ENCODE results near the gene PTGER4. TPM values are rescaled to one million over a fixed set of nuclear protein-coding genes. Genes with fewer than 3 reads are reported as not detected.

Gene PTGER4
- total and polyA plus RNA-seq, 12 donors, result 2.0 to 20.3 (median 7.3) TPM

- peak overlapping the region in 9 of 10 donors; percentile 51 to 96 (median 92) for H3K27ac ChIP-seq
- intact Hi-C loops (cut with DNase I), result loop anchor here in 1 of 10 donors (2.0 to 5.0 kb wide), 2 partner anchors 55 to 476 kb away; no protein-coding TSS in a partner anchor
- H3K4me1 ChIP-seq, result peaks cover 0 to 52% (median 21%) of the 10 kb centered on the region in 9 donors
Measured at GRCh38 chr5:40678026-40678425, 1.7 kb upstream of the PTGER4 start.

DNA sequence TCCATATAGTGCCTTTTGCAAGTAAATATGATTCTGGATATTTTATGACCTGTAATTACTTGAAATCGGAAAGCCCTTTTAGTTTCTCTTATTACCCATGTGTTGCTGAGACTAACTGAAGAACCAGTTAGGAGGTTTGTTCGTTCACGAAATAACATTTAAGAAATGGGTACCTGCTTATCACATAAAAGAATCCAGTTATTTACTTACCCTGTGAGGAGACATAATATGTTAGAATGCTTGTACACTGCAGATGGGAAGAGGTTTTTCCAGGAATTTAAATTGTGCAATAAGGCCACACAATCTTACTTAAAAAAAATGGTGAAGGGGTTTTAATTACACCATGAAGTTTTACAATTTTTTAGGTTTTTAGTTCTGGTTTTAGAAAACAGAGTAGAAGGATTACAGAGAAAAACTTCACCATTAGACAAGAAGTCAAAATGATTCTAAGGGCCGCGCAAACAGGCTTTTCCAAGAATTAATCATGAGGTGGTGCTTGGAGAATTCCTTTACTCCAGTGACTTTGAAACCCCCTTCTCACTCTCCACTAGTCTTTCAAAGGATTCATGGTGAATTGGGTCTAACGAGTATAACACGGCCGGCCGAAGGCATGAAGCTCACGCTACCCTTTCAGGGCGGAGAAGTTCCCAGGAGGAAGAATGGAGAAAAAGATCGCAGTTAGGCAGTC lies 1.1 kb upstream of the PTGER4 start:
- Histone ChIP-seq H3K36me3 (peaks cover 0 to 12% (median 0%) of the 10 kb centered on the region in 9 donors), H3K9me3 (no peaks in the 10 kb centered on the region), H3K27me3 (peaks cover 0 to 26% (median 10%) of the 10 kb centered on the region in 7 donors), H3K4me3 (peak overlapping the region; percentile 65 to 98 (median 86)), H3K27ac (peak overlapping the region; percentile 66 to 96 (median 90)), H3K4me1 (peaks cover 0 to 51% (median 21%) of the 10 kb centered on the region in 9 donors)
- intact Hi-C loops (cut with DNase I), result loop anchor here in 1 of 10 donors (2.0 to 5.0 kb wide), 2 partner anchors 56 to 476 kb away; no protein-coding TSS in a partner anchor
- no peak for TF ChIP-seq CTCF (IDR thresholded peaks at IDR 0.05)
- DNase-seq (no peak), ATAC-seq (peak in 1 of 8 donors; percentile 43)
- WGBS, 2 donors, result 16 to 17% methylated on average over 12 of the region's 12 CpGs

More at GRCh38 chr5:40678026-40678425, 1.7 kb upstream of the PTGER4 start:
- no peak for DNase-seq
- Histone ChIP-seq H3K27me3 (peaks cover 0 to 26% (median 10%) of the 10 kb centered on the region in 7 donors), H3K9me3 (no peaks in the 10 kb centered on the region), H3K4me3 (peak overlapping the region in 8 of 10 donors; percentile 77 to 98 (median 91)), H3K36me3 (peaks cover 0 to 9% (median 0%) of the 10 kb centered on the region in 9 donors)
- WGBS, 2 donors, result 47 to 61% methylated on average over 2 of the region's 2 CpGs
- no peak for ATAC-seq
- TF ChIP-seq CTCF (IDR thresholded peaks at IDR 0.05), result no peak

DNA sequence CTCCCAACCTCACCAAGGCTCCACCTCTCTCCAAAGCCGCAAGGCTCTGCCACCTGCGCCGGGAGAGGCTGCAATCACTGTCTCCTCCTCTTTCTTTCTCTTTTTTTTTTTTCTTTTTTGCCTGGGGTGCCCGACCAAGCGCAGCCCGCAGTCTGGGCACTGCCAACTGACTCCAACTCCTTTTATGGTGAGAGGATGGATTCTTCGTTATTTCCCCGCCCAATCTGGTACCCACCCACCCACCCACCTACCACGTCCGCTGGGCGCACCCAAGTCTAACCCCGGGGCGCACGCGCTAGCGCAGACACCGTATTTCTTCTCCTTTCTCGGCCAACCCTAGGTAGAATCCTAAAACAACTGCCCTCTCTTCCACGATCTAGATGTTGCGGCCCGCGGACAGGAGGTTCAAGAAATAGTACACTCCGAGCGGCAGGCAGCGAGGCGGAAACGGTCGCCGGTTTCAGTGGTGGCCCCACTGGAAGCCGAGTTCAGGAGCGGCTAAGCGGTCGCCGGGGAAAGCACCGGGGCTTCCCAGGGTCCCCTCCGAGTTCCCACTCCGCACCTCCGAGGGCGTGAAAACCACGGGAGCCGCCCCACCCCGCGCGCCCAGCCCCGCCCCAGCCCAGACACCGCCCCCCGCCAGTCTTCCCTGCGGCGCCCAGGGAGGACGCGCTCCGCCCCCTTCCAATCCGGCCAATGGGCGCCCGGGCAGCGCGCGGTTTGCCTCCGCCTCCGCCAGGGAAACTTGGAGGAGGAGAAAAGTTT lies 385 bp upstream of the PTGER4 start:
- DNase-seq (peak; percentile 93 to 94), ATAC-seq (peak; percentile 94 to 99 (median 96))
- Histone ChIP-seq H3K36me3 (peaks cover 0 to 13% (median 0%) of the 10 kb centered on the region in 9 donors), H3K9me3 (no peaks in the 10 kb centered on the region), H3K4me1 (peaks cover 0 to 51% (median 21%) of the 10 kb centered on the region in 9 donors), H3K4me3 (peak overlapping the region; percentile 65 to 98 (median 86)), H3K27ac (peak overlapping the region; percentile 66 to 96 (median 90)), H3K27me3 (peaks cover 0 to 26% (median 10%) of the 10 kb centered on the region in 7 donors)
- intact Hi-C loops (cut with DNase I), result loop anchor here in 1 of 10 donors (2.0 to 5.0 kb wide), 2 partner anchors 57 to 477 kb away; no protein-coding TSS in a partner anchor
- WGBS, 2 donors, result 0 to 1% methylated on average over 59 to 60 of the region's 60 CpGs
- no peak for TF ChIP-seq CTCF (IDR thresholded peaks at IDR 0.05)

All from heart right ventricle (tissue), 16 donors.